WTC11 (cell line): ENCODE data around the gene PARD3B. TPM values are rescaled to one million over a fixed set of nuclear protein-coding genes. Genes with fewer than 3 reads are reported as not detected.

Experiments
- ATAC-seq: fragments of 200-7000 bp; cut with Tn5 transposase; 2 replicates; pipeline ENCODE4 v1.10.0; 2021; ENCODE audit warnings: mild to moderate bottlenecking, moderate library complexity
- CTCF ChIA-PET: fragments of 300-600 bp; sonication (Branson Sonifier 250); formaldehyde crosslinking; loops from one replicate; lab custom pipeline; 2021; ENCODE audit warnings: antibody characterized with exemption; lab: Charles Lee
- POLR2A ChIA-PET: fragments of 350-600 bp; sonication (Branson Sonifier 250); formaldehyde crosslinking; loops from one replicate; lab custom pipeline; 2021; ENCODE audit warnings: antibody characterized with exemption; lab: Charles Lee
- DNase-seq: peaks from one replicate; pipeline ENCODE4 v3.0.0; 2021; ENCODE audit warnings: low spot score
- H3K27ac Mint-ChIP-seq: 2 replicates; pipeline ENCODE4 v1.8.0; 2021; ENCODE audit warnings: mixed read lengths
- H3K27me3 Mint-ChIP-seq: 2 replicates; pipeline ENCODE4 v1.8.0; 2021; ENCODE audit warnings: low read depth, mild to moderate bottlenecking, moderate library complexity, mixed read lengths
- H3K36me3 Mint-ChIP-seq: 2 replicates; pipeline ENCODE4 v1.8.0; 2021; ENCODE audit warnings: mixed read lengths
- H3K4me1 Mint-ChIP-seq: 2 replicates; pipeline ENCODE4 v1.8.0; 2022; ENCODE audit warnings: mixed read lengths
- H3K4me3 Mint-ChIP-seq: 2 replicates; pipeline ENCODE4 v1.8.0; 2021; ENCODE audit warnings: mild to moderate bottlenecking, moderate library complexity, mixed read lengths
- H3K9me3 Mint-ChIP-seq: 2 replicates; pipeline ENCODE4 v1.8.0; 2021; ENCODE audit warnings: mixed read lengths
- CBFB ChIP-seq: sonication (generic); formaldehyde crosslinking; IDR thresholded peaks from 2 replicates; pipeline ENCODE4 v1.8.1; 2022; ENCODE audit warnings: mild to moderate bottlenecking, low read depth, missing genetic modification reagents
- EMX1 ChIP-seq: fragments of 250-450 bp; sonication (Bioruptor Pico); IDR thresholded peaks from 2 replicates; pipeline ENCODE4 v1.8.0; 2021; ENCODE audit warnings: mild to moderate bottlenecking
- ERG ChIP-seq: fragments of 250-450 bp; sonication (Bioruptor Pico); IDR thresholded peaks from 2 replicates; pipeline ENCODE4 v1.8.0; 2021; ENCODE audit warnings: mild to moderate bottlenecking
- FOXJ3 ChIP-seq: sonication (generic); formaldehyde crosslinking; IDR thresholded peaks from 2 replicates; pipeline ENCODE4 v1.9.0; 2021; ENCODE audit warnings: missing genetic modification reagents, mild to moderate bottlenecking, borderline replicate concordance
- FOXP4 ChIP-seq: sonication (generic); formaldehyde crosslinking; IDR thresholded peaks from 2 replicates; pipeline ENCODE4 v1.8.0; 2022; ENCODE audit warnings: mild to moderate bottlenecking, missing genetic modification reagents
- IRF1 ChIP-seq: sonication (generic); formaldehyde crosslinking; IDR thresholded peaks from 2 replicates; pipeline ENCODE4 v1.8.0; 2023; ENCODE audit warnings: missing genetic modification reagents
- IRF2 ChIP-seq: sonication (generic); formaldehyde crosslinking; IDR thresholded peaks from 2 replicates; pipeline ENCODE4 v1.8.0; 2022; ENCODE audit warnings: low read depth, missing genetic modification reagents, borderline replicate concordance
- JUN ChIP-seq: sonication (generic); formaldehyde crosslinking; IDR thresholded peaks from 2 replicates; pipeline ENCODE4 v1.8.0; 2023; ENCODE audit warnings: mild to moderate bottlenecking, missing genetic modification reagents
- MLX ChIP-seq: sonication (generic); formaldehyde crosslinking; IDR thresholded peaks from 2 replicates; pipeline ENCODE4 v1.8.1; 2023; ENCODE audit warnings: mild to moderate bottlenecking, missing genetic modification reagents, moderate library complexity
- MYBL2 ChIP-seq: sonication (generic); formaldehyde crosslinking; IDR thresholded peaks from 2 replicates; pipeline ENCODE4 v1.8.1; 2023; ENCODE audit warnings: mild to moderate bottlenecking, moderate library complexity, missing genetic modification reagents
- NR3C1 ChIP-seq: sonication (generic); formaldehyde crosslinking; conservative IDR thresholded peaks from 2 replicates; pipeline ENCODE4 v1.8.1; 2023; ENCODE audit warnings: low read depth, mild to moderate bottlenecking, missing genetic modification reagents
- SMAD4 ChIP-seq: sonication (generic); formaldehyde crosslinking; IDR thresholded peaks from 2 replicates; pipeline ENCODE4 v1.8.0; 2022; ENCODE audit warnings: mild to moderate bottlenecking, missing genetic modification reagents
- TCF7 ChIP-seq: sonication (generic); formaldehyde crosslinking; IDR thresholded peaks from 2 replicates; pipeline ENCODE4 v1.8.0; 2022; ENCODE audit warnings: mild to moderate bottlenecking, low read depth, missing genetic modification reagents, moderate library complexity
- TEAD1 ChIP-seq: sonication (generic); formaldehyde crosslinking; IDR thresholded peaks from 2 replicates; pipeline ENCODE4 v1.8.0; 2022; ENCODE audit warnings: mild to moderate bottlenecking, missing genetic modification reagents
- TP53 ChIP-seq: sonication (generic); formaldehyde crosslinking; IDR thresholded peaks from 2 replicates; pipeline ENCODE4 v1.8.1; 2023; ENCODE audit warnings: mild to moderate bottlenecking, missing genetic modification reagents
- ZBTB43 ChIP-seq: sonication (generic); formaldehyde crosslinking; IDR thresholded peaks from 2 replicates; pipeline ENCODE4 v1.8.1; 2023; ENCODE audit warnings: mild to moderate bottlenecking, missing genetic modification reagents
- total RNA-seq: library from RNA; stranded (reverse); gene quantifications from 3 replicates; pipeline ENCODE4 v1.2.3, GENCODE V29; 2021
- TF ChIP-seq, protein P1 (sequence below): fragments of 250-450 bp; sonication (Bioruptor Pico); IDR thresholded peaks from 2 replicates; pipeline ENCODE4 v2.1.2; 2022; ENCODE audit warnings: mild to moderate bottlenecking, moderate library complexity
- TF ChIP-seq, protein P2 (sequence below): sonication (generic); formaldehyde crosslinking; IDR thresholded peaks from 2 replicates; pipeline ENCODE4 v1.8.1; 2022; ENCODE audit warnings: low read depth, missing genetic modification reagents, borderline replicate concordance

PARD3B gene
- total RNA-seq, 1 experiment from 2014 or later, result 5.6 TPM

DNA sequence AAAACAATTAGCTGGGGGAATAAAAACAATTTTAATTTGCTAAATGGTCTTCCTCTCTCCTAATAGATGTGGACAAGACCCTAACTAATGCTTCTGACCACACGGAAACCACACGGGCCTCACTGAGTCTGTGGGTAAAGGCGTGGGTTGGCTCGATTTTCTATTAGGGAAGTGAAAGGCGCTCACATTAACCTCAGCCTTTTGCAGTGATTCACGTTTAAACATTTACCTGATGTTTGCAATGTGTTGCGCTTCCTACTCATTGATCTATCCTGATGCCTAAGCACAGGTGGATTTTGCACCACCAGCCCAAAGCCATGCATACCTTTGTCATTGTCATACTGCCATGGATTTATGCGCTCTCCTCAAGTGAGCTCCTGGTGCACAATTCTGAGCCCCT lies 1101.4 kb downstream of the PARD3B start:
- ChIA-PET CTCF (interaction anchor here (0.6 kb wide), 1 partner anchor 29 kb away, joined by 3 read pairs; no protein-coding TSS in a partner anchor), POLR2A (no interaction called here)
- ATAC-seq (no peak), DNase-seq (no peak)
- Mint-ChIP-seq H3K4me1 (peaks cover 58% of the 10 kb centered on the region), H3K9me3 (peaks cover 5% of the 10 kb centered on the region), H3K36me3 (no peaks in the 10 kb centered on the region), H3K4me3 (no peak overlapping the region), H3K27ac (no peak overlapping the region), H3K27me3 (peaks cover 1% of the 10 kb centered on the region)
- TF ChIP-seq TEAD1 (CRISPR knock-in tag), result no peak
- no peak for TF ChIP-seq EMX1 (CRISPR knock-in tag)
- no peak for TF ChIP-seq JUN
- TF ChIP-seq NR3C1, result no peak
- TF ChIP-seq, protein P1, sequence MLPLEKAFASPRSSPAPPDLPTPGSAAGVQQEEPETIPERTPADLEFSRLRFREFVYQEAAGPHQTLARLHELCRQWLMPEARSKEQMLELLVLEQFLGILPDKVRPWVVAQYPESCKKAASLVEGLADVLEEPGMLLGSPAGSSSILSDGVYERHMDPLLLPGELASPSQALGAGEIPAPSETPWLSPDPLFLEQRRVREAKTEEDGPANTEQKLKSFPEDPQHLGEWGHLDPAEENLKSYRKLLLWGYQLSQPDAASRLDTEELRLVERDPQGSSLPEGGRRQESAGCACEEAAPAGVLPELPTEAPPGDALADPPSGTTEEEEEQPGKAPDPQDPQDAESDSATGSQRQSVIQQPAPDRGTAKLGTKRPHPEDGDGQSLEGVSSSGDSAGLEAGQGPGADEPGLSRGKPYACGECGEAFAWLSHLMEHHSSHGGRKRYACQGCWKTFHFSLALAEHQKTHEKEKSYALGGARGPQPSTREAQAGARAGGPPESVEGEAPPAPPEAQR (CRISPR knock-in tag), result no peak
- no peak for TF ChIP-seq SMAD4
- no peak for TF ChIP-seq FOXJ3
- TF ChIP-seq IRF1 (CRISPR knock-in tag), result no peak
- TF ChIP-seq MYBL2 (CRISPR knock-in tag), result no peak
- no peak for TF ChIP-seq CBFB (CRISPR knock-in tag)
- no peak for TF ChIP-seq IRF2 (CRISPR knock-in tag)
- no peak for TF ChIP-seq FOXP4 (CRISPR knock-in tag)
- no peak for TF ChIP-seq TP53 (CRISPR knock-in tag)
- TF ChIP-seq ERG (CRISPR knock-in tag), result no peak
- TF ChIP-seq TCF7 (CRISPR knock-in tag), result no peak
- TF ChIP-seq, protein P2, sequence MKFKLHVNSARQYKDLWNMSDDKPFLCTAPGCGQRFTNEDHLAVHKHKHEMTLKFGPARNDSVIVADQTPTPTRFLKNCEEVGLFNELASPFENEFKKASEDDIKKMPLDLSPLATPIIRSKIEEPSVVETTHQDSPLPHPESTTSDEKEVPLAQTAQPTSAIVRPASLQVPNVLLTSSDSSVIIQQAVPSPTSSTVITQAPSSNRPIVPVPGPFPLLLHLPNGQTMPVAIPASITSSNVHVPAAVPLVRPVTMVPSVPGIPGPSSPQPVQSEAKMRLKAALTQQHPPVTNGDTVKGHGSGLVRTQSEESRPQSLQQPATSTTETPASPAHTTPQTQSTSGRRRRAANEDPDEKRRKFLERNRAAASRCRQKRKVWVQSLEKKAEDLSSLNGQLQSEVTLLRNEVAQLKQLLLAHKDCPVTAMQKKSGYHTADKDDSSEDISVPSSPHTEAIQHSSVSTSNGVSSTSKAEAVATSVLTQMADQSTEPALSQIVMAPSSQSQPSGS (CRISPR knock-in tag), result no peak
- no peak for TF ChIP-seq ZBTB43 (CRISPR knock-in tag)
- no peak for TF ChIP-seq MLX (CRISPR knock-in tag)
